Smooth muscle cell (in vitro differentiated cells): ENCODE results near the gene ABHD4. TPM values are rescaled to one million over a fixed set of nuclear protein-coding genes. Genes with fewer than 3 reads are reported as not detected.
"Not testable (repeated sequence)": the region's sequence is repeated elsewhere in the genome, so short reads cannot be mapped to it uniquely, and the experiment has no call there.

Experiments used
- DNase-seq: peaks from one replicate; lab custom pipeline; 2025; ENCODE audit not compliant: unreplicated experiment; lab: John Stamatoyannopoulos, UW
- H2AFZ ChIP-seq: fragments of 200-600 bp; sonication (generic); 2 replicates; pipeline ENCODE4 v1.6.0; 2016; ENCODE audit warnings: antibody characterized with exemption, low read depth, mild to moderate bottlenecking
- H3F3A ChIP-seq: fragments of 200-600 bp; sonication (generic); 2 replicates; pipeline ENCODE4 v1.6.0; 2017; ENCODE audit warnings: antibody characterized with exemption, low read depth
- H3K27ac ChIP-seq: fragments of 200-600 bp; sonication (generic); 2 replicates; pipeline ENCODE4 v1.5.1; 2016; ENCODE audit warnings: low read depth, mild to moderate bottlenecking
- H3K27me3 ChIP-seq: fragments of 200-600 bp; sonication (generic); 2 replicates; pipeline ENCODE4 v1.6.1; 2016; ENCODE audit warnings: low read depth, mild to moderate bottlenecking
- H3K36me3 ChIP-seq: fragments of 200-600 bp; sonication (generic); 2 replicates; pipeline ENCODE4 v1.5.1; 2016; ENCODE audit warnings: low read depth
- H3K4me1 ChIP-seq: fragments of 200-600 bp; sonication (generic); 2 replicates; pipeline ENCODE4 v1.5.1; 2016; ENCODE audit warnings: low read depth
- H3K4me2 ChIP-seq: fragments of 200-600 bp; sonication (generic); 2 replicates; pipeline ENCODE4 v1.6.0; 2016; ENCODE audit warnings: mild to moderate bottlenecking
- H3K4me3 ChIP-seq: fragments of 200-600 bp; sonication (generic); 2 replicates; pipeline ENCODE4 v1.5.1; 2016; ENCODE audit warnings: mild to moderate bottlenecking
- H3K79me2 ChIP-seq: fragments of 200-600 bp; sonication (generic); 2 replicates; pipeline ENCODE4 v1.6.0; 2016; ENCODE audit warnings: low read depth, mild to moderate bottlenecking
- H3K9ac ChIP-seq: fragments of 200-600 bp; sonication (generic); 2 replicates; pipeline ENCODE4 v1.6.0; 2016; ENCODE audit warnings: low read depth
- H3K9me3 ChIP-seq: fragments of 200-600 bp; sonication (generic); replicated peaks from 2 replicates; pipeline ENCODE4 v1.5.1; 2016; ENCODE audit warnings: low read depth
- H4K20me1 ChIP-seq: fragments of 200-600 bp; sonication (generic); 2 replicates; pipeline ENCODE4 v1.6.0; 2016; ENCODE audit warnings: low read depth
- WGBS: methylation state at CpG from one replicate; pipeline ENCODE4 v1.1.7; 2016; ENCODE audit warnings: low lambda C conversion rate; 5-methylcytosine and 5-hydroxymethylcytosine counted together
- polyA plus RNA-seq: library from polyadenylated mRNA; unstranded; fragments of >200 nt; fragmentation: Nextera tagmentation; extraction: Ambion mirVana; gene quantifications from 2 replicates; pipeline ENCODE4 v1.2.1, GENCODE V29; 2016
- total RNA-seq: library from RNA; depleted of rRNA; stranded (reverse); fragments of >200 nt; gene quantifications from 2 replicates; pipeline ENCODE4 v1.2.3, GENCODE V29; 2014
- TF ChIP-seq, protein P1 (sequence below): fragments of 200-600 bp; sonication (generic); IDR thresholded peaks from 2 replicates; pipeline ENCODE4 v1.5.1; 2017; ENCODE audit warnings: borderline replicate concordance, mild to moderate bottlenecking, antibody characterized with exemption; ENCODE audit not compliant: insufficient read depth, poor library complexity, severe bottlenecking

Gene ABHD4
- total and polyA plus RNA-seq, 2 experiments from 2014 or later: 9.7 to 13.9 TPM

DNA sequence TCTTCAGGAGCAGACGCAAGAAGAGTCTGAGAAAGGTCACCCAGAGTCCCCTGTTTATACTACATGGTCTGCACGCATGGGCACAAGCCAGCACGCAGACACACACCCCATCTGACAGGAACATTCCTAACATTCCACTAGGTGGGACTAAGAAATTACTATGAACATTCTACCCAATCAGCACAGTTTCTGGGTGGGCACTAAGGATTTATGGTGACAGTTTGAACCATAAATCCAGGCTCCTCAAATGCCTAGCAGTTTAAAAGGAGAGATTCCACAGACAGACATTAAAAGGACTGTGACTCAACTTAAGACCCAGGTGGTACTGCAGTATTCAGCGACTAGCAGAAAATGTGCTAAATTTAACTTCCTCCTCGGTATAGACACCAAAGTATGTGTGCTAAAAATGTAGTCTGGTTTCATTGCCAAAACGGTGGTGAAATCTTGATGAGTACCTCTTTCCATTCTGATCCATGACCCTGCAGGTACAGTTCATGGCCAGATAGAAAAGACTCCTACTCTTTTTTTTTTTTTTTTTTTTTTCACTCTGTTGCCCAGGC lies 16.2 kb downstream of the ABHD4 start:
- TF ChIP-seq, protein P1, sequence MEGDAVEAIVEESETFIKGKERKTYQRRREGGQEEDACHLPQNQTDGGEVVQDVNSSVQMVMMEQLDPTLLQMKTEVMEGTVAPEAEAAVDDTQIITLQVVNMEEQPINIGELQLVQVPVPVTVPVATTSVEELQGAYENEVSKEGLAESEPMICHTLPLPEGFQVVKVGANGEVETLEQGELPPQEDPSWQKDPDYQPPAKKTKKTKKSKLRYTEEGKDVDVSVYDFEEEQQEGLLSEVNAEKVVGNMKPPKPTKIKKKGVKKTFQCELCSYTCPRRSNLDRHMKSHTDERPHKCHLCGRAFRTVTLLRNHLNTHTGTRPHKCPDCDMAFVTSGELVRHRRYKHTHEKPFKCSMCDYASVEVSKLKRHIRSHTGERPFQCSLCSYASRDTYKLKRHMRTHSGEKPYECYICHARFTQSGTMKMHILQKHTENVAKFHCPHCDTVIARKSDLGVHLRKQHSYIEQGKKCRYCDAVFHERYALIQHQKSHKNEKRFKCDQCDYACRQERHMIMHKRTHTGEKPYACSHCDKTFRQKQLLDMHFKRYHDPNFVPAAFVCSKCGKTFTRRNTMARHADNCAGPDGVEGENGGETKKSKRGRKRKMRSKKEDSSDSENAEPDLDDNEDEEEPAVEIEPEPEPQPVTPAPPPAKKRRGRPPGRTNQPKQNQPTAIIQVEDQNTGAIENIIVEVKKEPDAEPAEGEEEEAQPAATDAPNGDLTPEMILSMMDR: no peak
- Histone ChIP-seq H3K4me3 (no peak overlapping the region), H2AFZ (no peak overlapping the region), H3K27me3 (no peaks in the 10 kb centered on the region), H3F3A (peaks cover 5% of the 10 kb centered on the region), H3K36me3 (peaks cover 6% of the 10 kb centered on the region), H4K20me1 (no peaks in the 10 kb centered on the region), H3K79me2 (no peaks in the 10 kb centered on the region), H3K9me3 (no peaks in the 10 kb centered on the region), H3K4me2 (peak overlapping the region; percentile 37), H3K4me1 (no peaks in the 10 kb centered on the region), H3K27ac (peak overlapping the region; percentile 83), H3K9ac (no peak overlapping the region)
- WGBS: 8% methylated on average over 6 of the region's 6 CpGs
- DNase-seq: no peak

DNA sequence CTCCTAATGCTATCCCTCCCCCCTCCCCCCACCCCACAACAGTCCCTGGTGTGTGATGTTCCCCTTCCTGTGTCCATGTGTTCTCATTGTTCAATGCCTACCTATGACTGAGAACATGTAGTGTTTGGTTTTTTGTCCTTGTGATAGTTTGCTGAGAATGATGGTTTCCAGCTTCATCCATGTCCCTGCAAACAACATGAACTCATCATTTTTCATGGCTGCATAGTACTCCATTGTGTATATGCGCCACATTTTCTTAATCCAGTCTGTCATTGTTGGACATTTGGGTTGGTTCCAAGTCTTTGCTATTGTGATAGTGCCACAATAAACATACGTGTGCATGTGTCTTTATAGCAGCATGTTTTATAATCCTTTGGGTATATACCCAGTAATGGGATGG lies 17.7 kb downstream of the ABHD4 start:
- not testable (repeated sequence) for DNase-seq, H3F3A ChIP-seq, H3K4me1 ChIP-seq, H3K9ac ChIP-seq, H2AFZ ChIP-seq, H3K9me3 ChIP-seq, H3K27ac ChIP-seq, H3K36me3 ChIP-seq, H3K4me2 ChIP-seq, H4K20me1 ChIP-seq, H3K27me3 ChIP-seq, H3K79me2 ChIP-seq, H3K4me3 ChIP-seq
- WGBS: 100% methylated on average over 2 of the region's 2 CpGs

DNA sequence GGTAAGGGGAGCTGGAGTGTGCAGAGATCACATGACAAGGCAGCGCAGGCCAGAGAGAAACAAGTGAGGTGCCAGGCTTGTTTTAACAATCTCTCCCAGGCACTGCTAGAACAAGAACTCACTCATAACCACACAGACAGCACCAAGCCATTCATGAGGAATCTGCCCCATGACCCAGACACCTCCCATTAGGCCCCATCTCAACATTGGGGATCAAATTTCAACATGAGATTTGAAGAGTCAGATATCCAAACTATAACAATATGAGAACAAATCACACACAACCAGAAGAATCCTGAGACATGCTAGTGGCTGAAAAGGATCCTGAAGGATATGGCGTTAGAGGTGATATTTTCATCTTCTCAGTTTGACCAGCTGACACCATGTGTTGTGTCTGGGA lies 24.2 kb downstream of the ABHD4 start:
- no peaks in the 10 kb centered on the region for H3K9me3 ChIP-seq
- no peak for DNase-seq
- no peaks in the 10 kb centered on the region for H3K4me1 ChIP-seq
- H3K4me3 ChIP-seq: no peak overlapping the region
- H3K79me2 ChIP-seq: no peaks in the 10 kb centered on the region
- no peak overlapping the region for H3K9ac ChIP-seq
- TF ChIP-seq, protein P1: no peak
- WGBS: 93% methylated on average over 2 of the region's 2 CpGs
- no peak overlapping the region for H3K4me2 ChIP-seq
- no peaks in the 10 kb centered on the region for H3K27me3 ChIP-seq
- H4K20me1 ChIP-seq: no peaks in the 10 kb centered on the region
- H3K36me3 ChIP-seq: no peaks in the 10 kb centered on the region
- H3K27ac ChIP-seq: no peak overlapping the region
- no peak overlapping the region for H2AFZ ChIP-seq
- no peaks in the 10 kb centered on the region for H3F3A ChIP-seq

DNA sequence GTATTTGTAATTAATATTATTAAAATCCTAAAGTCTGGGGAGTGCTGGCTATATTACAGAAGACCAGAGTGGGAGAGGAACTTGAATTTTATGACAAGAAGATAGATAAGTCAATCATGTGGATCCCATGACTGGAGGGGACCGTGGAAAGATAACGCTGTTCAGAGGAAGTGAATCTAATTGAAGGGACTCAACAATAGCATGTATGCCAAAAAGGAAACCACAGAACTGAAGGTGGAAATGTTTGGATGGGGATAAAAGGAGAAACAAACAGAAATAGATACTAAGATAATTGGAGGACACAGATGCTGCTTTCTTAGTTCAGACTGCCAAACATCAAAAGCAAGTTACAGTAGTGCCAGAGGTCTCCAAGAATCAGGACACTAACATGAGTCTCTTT lies 24.9 kb downstream of the ABHD4 start:
- no peak for DNase-seq
- WGBS: 68% methylated on average over 2 of the region's 2 CpGs
- no peaks in the 10 kb centered on the region for H4K20me1 ChIP-seq
- H3K4me3 ChIP-seq: no peak overlapping the region
- H3K27ac ChIP-seq: no peak overlapping the region
- H3K79me2 ChIP-seq: no peaks in the 10 kb centered on the region
- no peaks in the 10 kb centered on the region for H3K9me3 ChIP-seq
- no peak overlapping the region for H3K9ac ChIP-seq
- H3K4me2 ChIP-seq: no peak overlapping the region
- no peaks in the 10 kb centered on the region for H3F3A ChIP-seq
- H3K36me3 ChIP-seq: no peaks in the 10 kb centered on the region
- H2AFZ ChIP-seq: no peak overlapping the region
- no peaks in the 10 kb centered on the region for H3K4me1 ChIP-seq
- no peaks in the 10 kb centered on the region for H3K27me3 ChIP-seq
- TF ChIP-seq, protein P1: no peak
